CD4-positive, alpha-beta T cell (primary cell): ENCODE results near the gene MEI4. TPM values are rescaled to one million over a fixed set of nuclear protein-coding genes. Genes with fewer than 3 reads are reported as not detected.

Source experiments
- ATAC-seq: fragments of 200-7000 bp; cut with Tn5 transposase; one replicate; pipeline ENCODE4 v1.10.0; 2022; ENCODE audit warnings: mild to moderate bottlenecking; ENCODE audit not compliant: poor library complexity
- CTCF ChIA-PET: fragments of 350-600 bp; sonication (Branson Sonifier 250); formaldehyde crosslinking; loops from one replicate; lab custom pipeline; 2021; ENCODE audit warnings: antibody characterized with exemption, inconsistent platforms; lab: Charles Lee
- POLR2A ChIA-PET: fragments of 350-600 bp; sonication (Branson Sonifier 250); formaldehyde crosslinking; loops from one replicate; lab custom pipeline; 2021; ENCODE audit warnings: antibody characterized with exemption, inconsistent platforms; lab: Charles Lee
- DNase-seq, 14 experiments: peaks; one replicate each; pipeline ENCODE4 v3.0.0-alpha.2; 2013 to 2020; ENCODE audit warnings: mixed read lengths in 2 of 14
- H3K27ac ChIP-seq, 2 donors: one replicate each; pipeline versions ENCODE4 v1.5.1 to v1.7.0; 2013; ENCODE audit warnings: low read length in 2 of 2, low read depth in 1 of 2, mild to moderate bottlenecking in 1 of 2
- H3K27me3 ChIP-seq, 2 experiments: 1 replicate in 1 of 2; 2 replicates in 1 of 2; pipeline versions ENCODE4 v1.6.1 to v1.7.0; 2013; ENCODE audit warnings: low read length in 2 of 2, control low read depth in 1 of 2, mild to moderate bottlenecking in 1 of 2, moderate library complexity in 1 of 2; ENCODE audit not compliant: insufficient read depth in 2 of 2, control insufficient read depth in 1 of 2
- H3K36me3 ChIP-seq: one replicate; pipeline ENCODE4 v1.6.1; 2013; ENCODE audit warnings: low read length, control low read depth; ENCODE audit not compliant: insufficient read depth
- H3K4me1 ChIP-seq: one replicate; pipeline ENCODE4 v1.6.1; 2013; ENCODE audit warnings: low read length, control low read depth; ENCODE audit not compliant: insufficient read depth
- H3K4me3 ChIP-seq: one replicate; pipeline ENCODE4 v1.5.1; 2013; ENCODE audit warnings: mild to moderate bottlenecking, low read length, moderate library complexity
- H3K9me3 ChIP-seq, 2 experiments: 1 replicate in 1 of 2; 2 replicates in 1 of 2; pipeline versions ENCODE4 v1.6.1 to v1.7.0; 2013; ENCODE audit warnings: low read length in 2 of 2, mild to moderate bottlenecking in 2 of 2, control low read depth in 1 of 2, moderate library complexity in 1 of 2; ENCODE audit not compliant: control insufficient read depth in 1 of 2, insufficient read depth in 1 of 2
- H3K27ac Mint-ChIP-seq: one replicate; pipeline ENCODE4 v1.8.0; 2020; ENCODE audit warnings: mixed read lengths
- H3K27me3 Mint-ChIP-seq: one replicate; pipeline ENCODE4 v1.8.0; 2021; ENCODE audit warnings: mixed read lengths
- H3K36me3 Mint-ChIP-seq: one replicate; pipeline ENCODE4 v1.8.0; 2021; ENCODE audit warnings: low read depth, mixed read lengths
- H3K4me1 Mint-ChIP-seq: one replicate; pipeline ENCODE4 v1.8.0; 2021; ENCODE audit warnings: low read depth, mixed read lengths
- H3K4me3 Mint-ChIP-seq: one replicate; pipeline ENCODE4 v1.8.0; 2020; ENCODE audit warnings: mild to moderate bottlenecking, mixed read lengths
- H3K9me3 Mint-ChIP-seq: one replicate; pipeline ENCODE4 v1.8.0; 2020; ENCODE audit warnings: mixed read lengths
- CTCF ChIP-seq: fragments of 200-600 bp; IDR thresholded peaks from one replicate; pipeline ENCODE4 v1.8.0; 2022; ENCODE audit warnings: antibody characterized with exemption, mild to moderate bottlenecking
- intact Hi-C, 2 experiments: fragments of 100-400 bp; cut with DNase I in 1 of 2; cut with micrococcal nuclease in 1 of 2; formaldehyde crosslinking; loops; one replicate each; pipeline versions ENCODE4 v1.15.1 to v1.9.0; 2023 to 2025; cut with DNase I, micrococcal nuclease
- total RNA-seq, 174 experiments: library from RNA in 2 of 174; stranded (reverse) in 2 of 174; gene quantifications; one replicate each; pipeline ENCODE4 v1.2.3 and lab custom pipeline; 2021 to 2026

The MEI4 gene
- total RNA-seq, 2 experiments from 2014 or later = not detected

- Histone ChIP-seq H3K27me3 (no peaks in the 10 kb centered on the region), H3K9me3 (no peaks in the 10 kb centered on the region), H3K27ac (no peak overlapping the region), H3K36me3 (no peaks in the 10 kb centered on the region), H3K4me3 (no peak overlapping the region), H3K4me1 (no peaks in the 10 kb centered on the region)
- Mint-ChIP-seq H3K9me3 (peaks cover 3% of the 10 kb centered on the region), H3K27me3 (no peaks in the 10 kb centered on the region), H3K36me3 (no peaks in the 10 kb centered on the region), H3K27ac (no peak overlapping the region), H3K4me3 (no peak overlapping the region), H3K4me1 (no peaks in the 10 kb centered on the region)
- intact Hi-C loops = no loop called here
- ATAC-seq = no peak
- TF ChIP-seq CTCF = no peak
- DNase-seq = no peak
- POLR2A ChIA-PET = no interaction called here
- CTCF ChIA-PET = no interaction called here
Measured at GRCh38 chr6:77834591-77834996, 181.8 kb downstream of the MEI4 start.

GRCh38 chr6:77837034-77837784 is 184.4 kb downstream of the MEI4 start:
- Histone ChIP-seq H3K27me3 (no peaks in the 10 kb centered on the region), H3K36me3 (no peaks in the 10 kb centered on the region), H3K4me3 (no peak overlapping the region), H3K4me1 (no peaks in the 10 kb centered on the region), H3K9me3 (no peaks in the 10 kb centered on the region), H3K27ac (no peak overlapping the region)
- ATAC-seq (no peak), DNase-seq (no peak)
- intact Hi-C loops = no loop called here
- Mint-ChIP-seq H3K27ac (no peak overlapping the region), H3K4me3 (no peak overlapping the region), H3K4me1 (no peaks in the 10 kb centered on the region), H3K27me3 (no peaks in the 10 kb centered on the region), H3K36me3 (no peaks in the 10 kb centered on the region), H3K9me3 (no peaks in the 10 kb centered on the region)
- ChIA-PET CTCF (no interaction called here), POLR2A (no interaction called here)
- no peak for TF ChIP-seq CTCF

GRCh38 chr6:77839292-77839691 is 186.5 kb downstream of the MEI4 start:
- Mint-ChIP-seq H3K27ac (no peak overlapping the region), H3K4me1 (no peaks in the 10 kb centered on the region), H3K27me3 (no peaks in the 10 kb centered on the region), H3K36me3 (no peaks in the 10 kb centered on the region), H3K4me3 (no peak overlapping the region), H3K9me3 (peaks cover 2% of the 10 kb centered on the region)
- DNase-seq (no peak), ATAC-seq (no peak)
- intact Hi-C loops = no loop called here
- ChIA-PET POLR2A (no interaction called here), CTCF (no interaction called here)
- Histone ChIP-seq H3K36me3 (no peaks in the 10 kb centered on the region), H3K4me3 (no peak overlapping the region), H3K4me1 (no peaks in the 10 kb centered on the region), H3K27ac (no peak overlapping the region), H3K9me3 (no peaks in the 10 kb centered on the region), H3K27me3 (no peaks in the 10 kb centered on the region)
- no peak for TF ChIP-seq CTCF
